Psoas muscle (tissue), 8 donors: ENCODE data around the gene AZI2. TPM values are rescaled to one million over a fixed set of nuclear protein-coding genes. Genes with fewer than 3 reads are reported as not detected.
A peak's percentile ranks its signal among the peaks of the same experiment; 100 is the strongest.

Source experiments
- ATAC-seq, 4 donors: fragments of 200-7000 bp; cut with Tn5 transposase; one replicate each; pipeline ENCODE4 v1.9.1; 2020; ENCODE audit warnings: moderate library complexity in 3 of 4, mild to moderate bottlenecking in 2 of 4
- DNase-seq, 2 donors: peaks; one replicate each; pipeline ENCODE4 v3.0.0-alpha.2; 2020
- H3K27ac ChIP-seq: fragments of 200-600 bp; one replicate; pipeline ENCODE4 v1.8.0; 2022
- H3K27me3 ChIP-seq, 3 donors: fragments of 200-600 bp in 1 of 3; one replicate each; pipeline versions ENCODE4 v1.6.1 to v1.8.0; 2013 to 2022; ENCODE audit warnings: low read length in 2 of 3, mild to moderate bottlenecking in 2 of 3, moderate library complexity in 1 of 3; ENCODE audit not compliant: insufficient read depth in 3 of 3
- H3K36me3 ChIP-seq, 2 donors: fragments of 200-600 bp in 1 of 2; one replicate each; pipeline versions ENCODE4 v1.6.1 to v1.8.0; 2013 to 2022; ENCODE audit warnings: low read depth in 1 of 2, mild to moderate bottlenecking in 1 of 2, moderate library complexity in 1 of 2; ENCODE audit not compliant: insufficient read depth in 1 of 2
- H3K4me1 ChIP-seq: fragments of 200-600 bp; one replicate; pipeline ENCODE4 v1.8.0; 2022
- H3K4me3 ChIP-seq: fragments of 200-600 bp; one replicate; pipeline ENCODE4 v1.8.0; 2022; ENCODE audit warnings: mild to moderate bottlenecking
- H3K9me3 ChIP-seq: fragments of 200-600 bp; one replicate; pipeline ENCODE4 v1.8.0; 2022
- WGBS, 3 donors: extraction: QIAGEN DNeasy Blood & Tissue Kit; methylation state at CpG; one replicate each; pipeline versions ENCODE4 v1.1.6 to v1.1.7; 2013; 5-methylcytosine and 5-hydroxymethylcytosine counted together
- intact Hi-C, 2 donors: fragments of 100-400 bp; cut with DNase I; formaldehyde crosslinking; loops; one replicate each; pipeline versions ENCODE4 v1.11.0 to v1.14.2; 2022
- polyA plus RNA-seq, 3 donors: library from polyadenylated mRNA; stranded (reverse); fragments of 200-250 nt; gene quantifications; one replicate each; pipeline ENCODE4 v1.2.3, GENCODE V29; 2013
- total RNA-seq, 4 donors: library from RNA; stranded (reverse); fragmentation: NEBNext Ultra II Directional in 2 of 4; extraction: Animal tissue kit (Norgen Biotek cat#: 25700) in 2 of 4; gene quantifications; one replicate each; pipeline versions ENCODE4 v1.2.1 to v1.2.4, GENCODE V29; 2021 to 2023
- TF ChIP-seq, protein P1 (sequence below): fragments of 200-600 bp; IDR thresholded peaks from one replicate; pipeline ENCODE4 v1.8.0; 2022; ENCODE audit warnings: antibody characterized with exemption
- donor health status: healthy with polysubstance abuse.
- donor health status: DM: no; HTN: no; CAD: no; lungs with moderate emphysema.
- donor health status: Bipolar disorder and iron deficiency.
- donor health status: healthy.
- donor health status: DM: yes; HTN: yes; CAD: no.
- donor health status: DM: no; HTN: no; CAD: no.
- donor health status: DM: no; HTN: no; CAD: no.
- donor health status: DM: yes; HTN: yes; CAD: no.

Gene AZI2
- total and polyA plus RNA-seq, 7 donors = 26.3 to 63.8 (median 34.2) TPM

DNA sequence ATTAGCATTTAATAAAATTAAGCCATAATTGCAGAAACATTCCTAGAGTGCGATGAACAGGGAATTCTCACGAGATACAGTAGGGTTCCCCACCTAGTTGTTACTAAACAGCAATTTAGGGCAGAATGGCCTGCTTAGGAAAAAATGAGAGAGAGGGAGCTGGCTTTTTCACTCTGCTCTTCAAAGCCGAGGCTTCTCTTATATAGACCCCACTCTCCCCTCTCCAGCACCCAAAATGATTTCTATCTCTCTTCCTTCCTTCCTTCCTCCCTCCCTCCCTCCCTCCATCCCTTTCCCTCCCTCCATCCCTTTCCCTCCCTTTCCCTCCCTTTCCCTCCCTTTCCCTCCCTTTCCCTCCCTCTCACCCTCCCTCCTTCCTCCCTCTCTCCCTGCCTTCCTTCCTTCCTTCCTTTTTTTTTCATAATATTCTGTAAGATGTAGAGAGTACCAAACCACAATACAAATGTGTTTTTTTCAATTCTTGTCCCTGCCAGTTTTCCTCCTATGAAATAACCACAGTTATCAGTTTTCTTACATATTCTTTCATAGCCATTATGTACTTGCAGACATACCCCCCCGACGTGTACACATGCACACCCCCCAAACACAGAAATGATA lies 48.2 kb downstream of the AZI2 start:
- no peak for ATAC-seq
- WGBS, 3 donors = 88 to 93% (median 93%) methylated on average over 5 of the region's 5 CpGs

DNA sequence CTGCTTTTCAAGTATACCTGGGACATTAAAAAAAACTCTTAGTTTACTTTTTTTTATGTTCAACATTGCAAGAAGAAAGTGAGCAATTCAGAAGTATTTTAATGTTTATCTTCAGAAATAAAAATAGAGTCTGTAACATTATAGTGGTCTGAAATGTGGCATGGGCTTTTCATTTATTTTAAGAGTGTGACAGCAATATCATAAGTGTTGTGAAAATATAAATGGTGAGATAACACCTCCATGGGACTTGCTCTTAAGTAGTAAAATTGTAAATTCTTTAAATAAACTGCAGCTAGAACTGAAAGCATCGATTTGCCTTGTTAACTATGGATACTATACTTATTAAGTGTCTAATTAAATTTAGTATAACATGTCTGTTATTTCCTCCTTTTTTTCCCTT lies 48.9 kb downstream of the AZI2 start:
- Histone ChIP-seq H3K27ac (no peak overlapping the region), H3K27me3 (no peaks in the 10 kb centered on the region), H3K4me1 (peaks cover 10% of the 10 kb centered on the region), H3K36me3 (no peaks in the 10 kb centered on the region), H3K4me3 (no peak overlapping the region), H3K9me3 (no peaks in the 10 kb centered on the region)
- DNase-seq (no peak), ATAC-seq (no peak)
- TF ChIP-seq, protein P1, sequence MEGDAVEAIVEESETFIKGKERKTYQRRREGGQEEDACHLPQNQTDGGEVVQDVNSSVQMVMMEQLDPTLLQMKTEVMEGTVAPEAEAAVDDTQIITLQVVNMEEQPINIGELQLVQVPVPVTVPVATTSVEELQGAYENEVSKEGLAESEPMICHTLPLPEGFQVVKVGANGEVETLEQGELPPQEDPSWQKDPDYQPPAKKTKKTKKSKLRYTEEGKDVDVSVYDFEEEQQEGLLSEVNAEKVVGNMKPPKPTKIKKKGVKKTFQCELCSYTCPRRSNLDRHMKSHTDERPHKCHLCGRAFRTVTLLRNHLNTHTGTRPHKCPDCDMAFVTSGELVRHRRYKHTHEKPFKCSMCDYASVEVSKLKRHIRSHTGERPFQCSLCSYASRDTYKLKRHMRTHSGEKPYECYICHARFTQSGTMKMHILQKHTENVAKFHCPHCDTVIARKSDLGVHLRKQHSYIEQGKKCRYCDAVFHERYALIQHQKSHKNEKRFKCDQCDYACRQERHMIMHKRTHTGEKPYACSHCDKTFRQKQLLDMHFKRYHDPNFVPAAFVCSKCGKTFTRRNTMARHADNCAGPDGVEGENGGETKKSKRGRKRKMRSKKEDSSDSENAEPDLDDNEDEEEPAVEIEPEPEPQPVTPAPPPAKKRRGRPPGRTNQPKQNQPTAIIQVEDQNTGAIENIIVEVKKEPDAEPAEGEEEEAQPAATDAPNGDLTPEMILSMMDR = no peak
- intact Hi-C loops = no loop called here
- 87 to 91% (median 88%) methylated on average over 1 of the region's 1 CpG for WGBS, 3 donors

More for the DNA sequence above, 48.2 kb downstream of the AZI2 start:
- no peak for DNase-seq
- Histone ChIP-seq H3K4me3 (no peak overlapping the region), H3K4me1 (peaks cover 10% of the 10 kb centered on the region), H3K27ac (no peak overlapping the region), H3K9me3 (no peaks in the 10 kb centered on the region), H3K36me3 (no peaks in the 10 kb centered on the region), H3K27me3 (no peaks in the 10 kb centered on the region)
- TF ChIP-seq, protein P1 = no peak
- intact Hi-C loops = no loop called here

- Histone ChIP-seq H3K27ac (no peak overlapping the region), H3K4me3 (peak overlapping the region; percentile 6), H3K36me3 (no peaks in the 10 kb centered on the region), H3K4me1 (peaks cover 10% of the 10 kb centered on the region), H3K9me3 (no peaks in the 10 kb centered on the region), H3K27me3 (no peaks in the 10 kb centered on the region)
- ATAC-seq = no peak
- no peak for DNase-seq
- TF ChIP-seq, protein P1 = no peak
- intact Hi-C loops = no loop called here
Measured at GRCh38 chr3:28295898-28296490, 52.6 kb downstream of the AZI2 start.

DNA sequence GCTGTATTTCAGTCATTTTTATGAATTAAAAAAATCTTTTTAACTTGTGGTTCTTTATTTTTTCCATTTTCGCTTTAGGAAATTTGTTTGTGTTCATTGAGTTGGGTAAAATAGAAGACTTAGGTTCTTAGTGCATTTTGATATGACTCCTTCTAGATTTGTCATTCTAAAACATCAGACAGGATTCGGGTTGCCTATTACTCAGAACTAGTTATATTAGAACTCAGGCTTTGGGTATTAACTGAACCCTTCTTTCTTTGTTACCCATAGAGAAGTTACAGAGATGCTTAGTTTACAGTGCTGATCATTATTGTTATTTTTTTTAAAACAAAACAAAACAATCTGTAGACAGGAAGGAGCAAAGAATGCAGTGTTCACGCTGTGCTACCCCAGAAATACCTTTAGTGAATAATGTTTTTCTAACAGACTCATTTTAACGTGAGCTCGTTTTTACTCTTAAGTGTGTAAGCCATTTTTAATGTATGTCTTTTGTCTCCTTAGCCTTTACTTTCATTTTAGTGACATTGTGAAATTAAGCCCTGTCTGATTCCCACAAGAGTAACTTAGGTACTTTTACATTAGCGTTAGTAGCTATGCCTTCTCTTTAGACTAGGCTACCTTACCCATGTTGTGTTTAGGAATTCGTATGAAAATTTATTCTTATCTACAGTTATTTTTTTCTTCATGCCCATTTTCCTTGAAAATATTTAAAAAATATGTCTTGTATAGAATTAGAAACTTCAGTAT lies 53.8 kb downstream of the AZI2 start:
- Histone ChIP-seq H3K36me3 (peaks cover 0 to 6% of the 10 kb centered on the region in 2 donors), H3K4me3 (peak overlapping the region; percentile 6), H3K27ac (no peak overlapping the region), H3K27me3 (no peaks in the 10 kb centered on the region), H3K9me3 (no peaks in the 10 kb centered on the region), H3K4me1 (peaks cover 10% of the 10 kb centered on the region)
- TF ChIP-seq, protein P1 = no peak
- intact Hi-C loops = no loop called here
- no peak for ATAC-seq
- 84 to 86% (median 86%) methylated on average over 7 of the region's 7 CpGs for WGBS, 3 donors
- DNase-seq = no peak
